A673 (cell line): Measurements from ENCODE around the gene SPPL2B. TPM values are rescaled to one million over a fixed set of nuclear protein-coding genes. Genes with fewer than 3 reads are reported as not detected.

Experiments used
- BruUV-seq: library from RNA; stranded (reverse); fragments of 400-500 nt; replicated peaks from 2 replicates; lab custom pipeline; 2021; lab: Mats Ljungman, UMichigan
- CTCF ChIA-PET: fragments of 300-600 bp; sonication (Branson Sonifier 250); formaldehyde crosslinking; loops from one replicate; lab custom pipeline; 2022; ENCODE audit warnings: antibody characterized with exemption; lab: Charles Lee
- POLR2A ChIA-PET: fragments of 300-600 bp; sonication (Branson Sonifier 250); formaldehyde crosslinking; loops from one replicate; lab custom pipeline; 2022; ENCODE audit warnings: antibody characterized with exemption; ENCODE audit not compliant: low non-redundant PET; lab: Charles Lee
- DNase-seq: peaks from one replicate; pipeline ENCODE4 v3.0.0-alpha.2; 2015; ENCODE audit warnings: low spot score
- H3K27ac ChIP-seq: fragments of 200-600 bp; sonication (generic); 2 replicates; pipeline ENCODE4 v1.5.1; 2016; ENCODE audit warnings: mixed run types, low read depth, mild to moderate bottlenecking, mixed read lengths, antibody characterized with exemption, low read length; ENCODE audit not compliant: poor library complexity, severe bottlenecking
- H3K27me3 ChIP-seq: fragments of 200-600 bp; sonication (generic); replicated peaks from 2 replicates; pipeline ENCODE4 v1.6.1; 2017; ENCODE audit warnings: mixed run types, low read depth, mild to moderate bottlenecking, mixed read lengths, antibody characterized with exemption, low read length; ENCODE audit not compliant: insufficient read depth, poor library complexity
- H3K36me3 ChIP-seq: fragments of 200-600 bp; sonication (generic); 2 replicates; pipeline ENCODE4 v1.6.1; 2016; ENCODE audit warnings: mixed run types, mild to moderate bottlenecking, mixed read lengths, antibody characterized with exemption, low read length; ENCODE audit not compliant: insufficient read depth, poor library complexity, severe bottlenecking
- H3K4me1 ChIP-seq: fragments of 200-600 bp; sonication (generic); 2 replicates; pipeline ENCODE4 v1.6.1; 2017; ENCODE audit warnings: mixed run types, mild to moderate bottlenecking, mixed read lengths, antibody characterized with exemption, low read length; ENCODE audit not compliant: insufficient read depth, poor library complexity, severe bottlenecking
- H3K4me3 ChIP-seq: fragments of 200-600 bp; sonication (generic); 2 replicates; pipeline ENCODE4 v1.5.1; 2016; ENCODE audit warnings: low read depth, mixed run types, mild to moderate bottlenecking, mixed read lengths, low read length; ENCODE audit not compliant: poor library complexity, severe bottlenecking
- H3K9me3 ChIP-seq: fragments of 200-600 bp; sonication (generic); 2 replicates; pipeline ENCODE4 v1.6.1; 2016; ENCODE audit warnings: mixed run types, low read depth, mild to moderate bottlenecking, mixed read lengths, antibody characterized with exemption, low read length; ENCODE audit not compliant: poor library complexity, severe bottlenecking
- CTCF ChIP-seq: fragments of 300-800, 200-600 bp; sonication (generic); conservative IDR thresholded peaks from 2 replicates; pipeline ENCODE4 v1.5.1; 2017; ENCODE audit warnings: low read depth, mild to moderate bottlenecking, antibody characterized with exemption, low read length, moderate library complexity, mixed read lengths
- EZH2 ChIP-seq: fragments of 200-600 bp; sonication (generic); IDR thresholded peaks from 2 replicates; pipeline ENCODE4 v1.6.1; 2017; ENCODE audit warnings: borderline replicate concordance, low read depth, mild to moderate bottlenecking, mixed read lengths, antibody characterized with exemption, low read length; ENCODE audit not compliant: poor library complexity, severe bottlenecking
- intact Hi-C: fragments of 100-400 bp; cut with micrococcal nuclease; formaldehyde crosslinking; loops from one replicate; pipeline ENCODE4 v1.10.0; 2022; ENCODE audit not compliant: unreplicated experiment
- total RNA-seq: library from RNA; stranded (reverse); gene quantifications from 2 replicates; pipeline ENCODE4 v1.2.3, GENCODE V29; 2021

The SPPL2B gene
- total RNA-seq, 1 experiment from 2014 or later: 86.8 TPM

- Histone ChIP-seq H3K36me3 (no peaks in the 10 kb centered on the region), H3K4me1 (peaks cover 29% of the 10 kb centered on the region), H3K27ac (no peak overlapping the region), H3K27me3 (no peaks in the 10 kb centered on the region), H3K4me3 (no peak overlapping the region), H3K9me3 (no peaks in the 10 kb centered on the region)
- no peak for TF ChIP-seq EZH2
- no peak for TF ChIP-seq CTCF
- ChIA-PET POLR2A (no interaction called here), CTCF (no interaction called here)
- intact Hi-C loops: no loop called here
- BruUV-seq: no TSS peak
- DNase-seq: no peak
Observed at GRCh38 chr19:2330255-2330631, 1.8 kb downstream of the SPPL2B start.

- DNase-seq: no peak
- TF ChIP-seq EZH2 (no peak), CTCF (no peak)
- Histone ChIP-seq H3K27me3 (no peaks in the 10 kb centered on the region), H3K36me3 (no peaks in the 10 kb centered on the region), H3K4me1 (peaks cover 29% of the 10 kb centered on the region), H3K27ac (no peak overlapping the region), H3K4me3 (no peak overlapping the region), H3K9me3 (no peaks in the 10 kb centered on the region)
- ChIA-PET CTCF (no interaction called here), POLR2A (interaction anchor here (0.7 kb wide), 1 partner anchor 33 kb away, joined by 5 read pairs; no protein-coding TSS in a partner anchor)
- intact Hi-C loops: no loop called here
- no TSS peak for BruUV-seq
Observed at GRCh38 chr19:2330632-2331284, 2.3 kb downstream of the SPPL2B start.

GRCh38 chr19:2331601-2332246 is 3.2 kb downstream of the SPPL2B start:
- Histone ChIP-seq H3K27me3 (no peaks in the 10 kb centered on the region), H3K27ac (no peak overlapping the region), H3K4me1 (peaks cover 29% of the 10 kb centered on the region), H3K9me3 (no peaks in the 10 kb centered on the region), H3K36me3 (no peaks in the 10 kb centered on the region), H3K4me3 (no peak overlapping the region)
- CTCF ChIA-PET: no interaction called here
- no TSS peak for BruUV-seq
- DNase-seq: no peak
- intact Hi-C loops: no loop called here
- TF ChIP-seq EZH2 (no peak), CTCF (no peak)
- POLR2A ChIA-PET: interaction anchor here (0.7 kb wide), 1 partner anchor 32 kb away, joined by 5 read pairs; no protein-coding TSS in a partner anchor
